ENCODE results near the gene NUP214. TPM values are rescaled to one million over a fixed set of nuclear protein-coding genes. Genes with fewer than 3 reads are reported as not detected.
A peak's percentile ranks its signal among the peaks of the same experiment; 100 is the strongest.
"Not testable (repeated sequence)": the region's sequence is repeated elsewhere in the genome, so short reads cannot be mapped to it uniquely, and the experiment has no call there.

NUP214 gene
- total RNA-seq, 2 donors from 2014 or later: 105 to 107 TPM

- H3K27me3 Mint-ChIP-seq: peaks cover 18% of the 10 kb centered on the region
- not testable (repeated sequence) for ATAC-seq; DNase-seq; H3K4me3 Mint-ChIP-seq; H3K27ac Mint-ChIP-seq; H3K4me1 Mint-ChIP-seq; H3K9me3 ChIP-seq (ENCODE audit: control insufficient read depth, low read length, poor library complexity, severe bottlenecking); H3K36me3 Mint-ChIP-seq (ENCODE audit: low read depth)
Observed at GRCh38 chr9:131115360-131115742, 10.0 kb upstream of the NUP214 start.

DNA sequence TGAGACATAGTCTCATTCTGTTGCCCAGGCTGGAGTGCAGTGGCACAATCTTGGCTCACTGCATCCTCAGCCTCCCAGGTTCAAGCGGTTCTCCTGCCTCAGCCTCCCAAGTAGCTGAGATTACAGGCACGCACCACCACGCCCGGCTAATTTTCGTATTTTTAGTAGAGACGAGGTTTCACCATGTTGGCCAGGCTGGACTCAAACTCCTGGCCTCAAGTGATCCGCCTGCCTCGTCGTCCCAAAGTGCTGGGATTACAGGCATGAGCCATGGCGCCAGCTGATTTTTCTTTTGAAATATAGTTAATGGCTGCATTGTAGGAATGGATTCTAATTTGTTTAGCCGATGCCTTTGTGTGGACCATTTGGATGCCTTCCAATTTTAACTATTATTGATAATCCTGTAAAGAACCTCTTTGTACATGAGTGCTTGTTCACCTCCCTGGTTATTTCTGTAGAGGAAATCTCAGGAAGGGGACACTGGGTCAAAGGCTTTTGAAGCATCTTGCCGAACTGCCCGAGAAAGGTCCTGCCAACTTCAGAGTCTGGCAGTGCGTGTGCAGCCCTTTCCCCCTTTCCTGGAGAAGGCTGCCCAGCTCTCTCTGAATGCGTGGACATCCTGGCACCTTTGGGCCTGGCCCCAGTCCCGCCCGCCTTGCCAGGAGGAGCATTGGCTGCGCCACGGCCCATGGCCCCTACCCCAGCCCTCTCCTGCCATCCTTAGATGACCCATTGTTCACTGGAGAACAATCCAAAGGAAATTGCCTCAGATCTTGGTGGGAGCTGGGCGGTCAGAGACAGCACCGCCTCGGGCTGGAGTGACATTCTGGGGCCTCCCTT lies 8.9 kb upstream of the NUP214 start:
- H3K4me3 Mint-ChIP-seq: no peak overlapping the region
- no peak overlapping the region for H3K27ac Mint-ChIP-seq
- no peak for ATAC-seq
- no peaks in the 10 kb centered on the region for H3K9me3 ChIP-seq (ENCODE audit: control insufficient read depth, low read length, poor library complexity, severe bottlenecking)
- H3K27me3 Mint-ChIP-seq: peaks cover 21% of the 10 kb centered on the region
- no peaks in the 10 kb centered on the region for H3K4me1 Mint-ChIP-seq
- DNase-seq: no peak
- no peaks in the 10 kb centered on the region for H3K36me3 Mint-ChIP-seq (ENCODE audit: low read depth)

DNA sequence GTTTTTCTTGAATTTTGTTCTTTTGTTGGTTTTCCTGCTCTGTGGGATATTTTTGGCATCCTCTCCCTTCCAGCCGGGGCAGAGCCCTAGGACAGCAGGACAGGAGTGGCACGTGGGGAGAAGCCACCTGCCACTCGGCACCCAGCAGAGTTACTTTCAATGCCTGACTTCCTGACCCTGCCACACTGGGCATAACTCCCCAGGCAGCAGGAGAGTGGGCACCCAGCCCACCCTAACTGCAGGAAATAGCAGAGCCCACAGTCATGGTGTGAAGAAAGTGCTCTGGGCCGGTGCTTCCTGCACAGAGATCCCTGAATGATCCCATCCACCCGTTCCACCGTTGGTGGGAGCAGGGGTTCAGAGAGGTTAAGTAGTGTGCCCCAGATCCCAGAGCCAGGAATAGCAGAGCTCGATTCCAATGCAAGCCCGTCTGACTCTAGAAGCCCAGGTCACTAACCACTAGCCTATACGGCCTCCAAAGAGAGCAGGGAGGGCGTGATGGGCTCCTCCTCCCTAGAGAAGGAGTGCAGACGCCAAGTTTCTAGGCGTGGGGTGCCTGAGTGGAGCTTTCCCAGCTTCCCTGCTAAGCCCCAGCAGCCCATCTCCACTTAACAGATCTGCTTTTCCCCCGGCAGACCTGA lies 8.1 kb upstream of the NUP214 start:
- ATAC-seq: no peak
- Mint-ChIP-seq H3K4me3 (no peak overlapping the region), H3K36me3 (ENCODE audit: low read depth) (no peaks in the 10 kb centered on the region)

GRCh38 chr9:131117762-131118145 lies 7.6 kb upstream of the NUP214 start:
- DNase-seq (no peak), ATAC-seq (no peak)
- no peaks in the 10 kb centered on the region for H3K9me3 ChIP-seq (ENCODE audit: control insufficient read depth, low read length, poor library complexity, severe bottlenecking)
- Mint-ChIP-seq H3K4me3 (no peak overlapping the region), H3K36me3 (ENCODE audit: low read depth) (no peaks in the 10 kb centered on the region), H3K27me3 (peaks cover 18% of the 10 kb centered on the region), H3K4me1 (no peaks in the 10 kb centered on the region), H3K27ac (no peak overlapping the region)

More for the DNA sequence above, 8.1 kb upstream of the NUP214 start:
- no peaks in the 10 kb centered on the region for H3K9me3 ChIP-seq (ENCODE audit: control insufficient read depth, low read length, poor library complexity, severe bottlenecking)
- no peak for DNase-seq
- no peaks in the 10 kb centered on the region for H3K4me1 Mint-ChIP-seq
- H3K27me3 Mint-ChIP-seq: peaks cover 21% of the 10 kb centered on the region
- peak overlapping the region; percentile 6 for H3K27ac Mint-ChIP-seq

GRCh38 chr9:131119600-131119999 lies 5.8 kb upstream of the NUP214 start:
- no peaks in the 10 kb centered on the region for H3K9me3 ChIP-seq (ENCODE audit: control insufficient read depth, low read length, poor library complexity, severe bottlenecking)
- DNase-seq (no peak), ATAC-seq (no peak)
- Mint-ChIP-seq H3K27ac (no peak overlapping the region), H3K27me3 (peaks cover 16% of the 10 kb centered on the region), H3K4me1 (no peaks in the 10 kb centered on the region), H3K36me3 (ENCODE audit: low read depth) (no peaks in the 10 kb centered on the region), H3K4me3 (no peak overlapping the region)

DNA sequence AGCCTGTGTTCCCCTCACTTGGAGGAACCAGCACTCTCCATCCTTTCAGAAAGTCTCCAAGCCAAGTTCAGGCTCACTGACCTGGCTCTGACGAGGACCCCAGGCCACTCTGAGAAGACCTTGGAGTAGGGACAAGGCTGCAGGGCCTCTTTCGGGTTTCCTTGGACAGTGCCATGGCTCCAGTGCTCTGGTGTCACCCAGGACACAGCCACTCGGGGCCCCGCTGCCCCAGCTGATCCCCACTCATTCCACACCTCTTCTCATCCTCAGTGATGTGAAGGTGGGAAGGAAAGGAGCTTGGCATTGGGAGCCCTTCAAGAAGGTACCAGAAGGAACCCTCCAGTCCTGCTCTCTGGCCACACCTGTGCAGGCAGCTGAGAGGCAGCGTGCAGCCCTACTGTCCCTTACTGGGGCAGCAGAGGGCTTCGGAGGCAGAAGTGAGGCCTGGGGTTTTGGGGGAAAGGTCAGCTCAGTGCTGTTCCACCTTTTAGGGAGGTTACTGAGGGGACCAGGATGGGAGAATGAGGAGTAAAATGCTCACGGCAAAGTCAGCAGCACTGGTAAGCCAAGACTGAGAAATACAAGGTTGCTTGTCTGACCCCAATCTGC lies 4.7 kb upstream of the NUP214 start:
- H3K27me3 Mint-ChIP-seq: peaks cover 16% of the 10 kb centered on the region
- H3K36me3 Mint-ChIP-seq (ENCODE audit: low read depth): peaks cover 2% of the 10 kb centered on the region
- no peak for DNase-seq
- H3K9me3 ChIP-seq (ENCODE audit: control insufficient read depth, low read length, poor library complexity, severe bottlenecking): no peaks in the 10 kb centered on the region
- no peak overlapping the region for H3K27ac Mint-ChIP-seq
- ATAC-seq: no peak
- H3K4me3 Mint-ChIP-seq: no peak overlapping the region
- H3K4me1 Mint-ChIP-seq: peaks cover 5% of the 10 kb centered on the region

DNA sequence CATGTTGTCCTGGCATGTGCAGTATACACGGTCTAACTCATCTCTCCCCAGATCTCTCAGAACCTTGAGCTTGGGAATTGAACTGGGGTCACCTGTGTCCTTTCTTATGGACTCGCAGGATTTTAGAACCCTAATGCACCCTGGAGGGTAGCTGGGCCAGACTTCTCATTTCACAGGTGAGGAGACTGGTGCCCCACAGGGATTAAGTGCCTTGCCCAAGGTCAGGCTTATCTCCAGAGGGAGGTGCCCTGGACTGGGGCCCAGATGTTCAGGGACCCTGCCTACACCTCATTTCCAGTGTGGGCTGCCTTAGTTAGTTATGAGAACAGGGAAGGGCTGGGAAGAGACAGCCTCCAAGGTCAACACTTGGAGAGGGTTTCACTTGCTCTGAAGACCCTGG lies 4.0 kb upstream of the NUP214 start:
- DNase-seq (no peak), ATAC-seq (no peak)
- Mint-ChIP-seq H3K27ac (no peak overlapping the region), H3K36me3 (ENCODE audit: low read depth) (peaks cover 2% of the 10 kb centered on the region), H3K4me1 (peaks cover 11% of the 10 kb centered on the region), H3K4me3 (no peak overlapping the region), H3K27me3 (peaks cover 16% of the 10 kb centered on the region)
- H3K9me3 ChIP-seq (ENCODE audit: control insufficient read depth, low read length, poor library complexity, severe bottlenecking): no peaks in the 10 kb centered on the region

GRCh38 chr9:131122158-131122557 lies 3.2 kb upstream of the NUP214 start:
- ATAC-seq (no peak), DNase-seq (no peak)
- Mint-ChIP-seq H3K27me3 (peaks cover 16% of the 10 kb centered on the region), H3K4me3 (peak overlapping the region; percentile 61), H3K4me1 (peaks cover 12% of the 10 kb centered on the region), H3K27ac (no peak overlapping the region), H3K36me3 (ENCODE audit: low read depth) (peaks cover 2% of the 10 kb centered on the region)
- no peaks in the 10 kb centered on the region for H3K9me3 ChIP-seq (ENCODE audit: control insufficient read depth, low read length, poor library complexity, severe bottlenecking)

GRCh38 chr9:131125038-131125287 lies 423 bp upstream of the NUP214 start:
- Mint-ChIP-seq H3K4me3 (peak overlapping the region; percentile 97), H3K27ac (peak overlapping the region; percentile 96), H3K4me1 (peaks cover 14% of the 10 kb centered on the region), H3K36me3 (ENCODE audit: low read depth) (peaks cover 4% of the 10 kb centered on the region), H3K27me3 (peaks cover 4% of the 10 kb centered on the region)
- no peaks in the 10 kb centered on the region for H3K9me3 ChIP-seq (ENCODE audit: control insufficient read depth, low read length, poor library complexity, severe bottlenecking)
- ATAC-seq: no peak
- DNase-seq: no peak

GRCh38 chr9:131126059-131126426 lies 657 bp downstream of the NUP214 start:
- peaks cover 4% of the 10 kb centered on the region for H3K36me3 Mint-ChIP-seq (ENCODE audit: low read depth)
- no peak for ATAC-seq
- peak overlapping the region; percentile 96 for H3K27ac Mint-ChIP-seq
- peaks cover 14% of the 10 kb centered on the region for H3K4me1 Mint-ChIP-seq
- no peaks in the 10 kb centered on the region for H3K27me3 Mint-ChIP-seq
- no peak for DNase-seq
- no peaks in the 10 kb centered on the region for H3K9me3 ChIP-seq (ENCODE audit: control insufficient read depth, low read length, poor library complexity, severe bottlenecking)
- H3K4me3 Mint-ChIP-seq: peak overlapping the region; percentile 97

- Mint-ChIP-seq H3K27ac (no peak overlapping the region), H3K4me3 (no peak overlapping the region), H3K4me1 (peaks cover 16% of the 10 kb centered on the region), H3K36me3 (ENCODE audit: low read depth) (peaks cover 7% of the 10 kb centered on the region), H3K27me3 (no peaks in the 10 kb centered on the region)
- ATAC-seq: no peak
- H3K9me3 ChIP-seq (ENCODE audit: control insufficient read depth, low read length, poor library complexity, severe bottlenecking): no peaks in the 10 kb centered on the region
- DNase-seq: no peak
Observed at GRCh38 chr9:131129183-131129582, 3.8 kb downstream of the NUP214 start.

GRCh38 chr9:131138676-131139075 lies 13.3 kb downstream of the NUP214 start:
- H3K4me1 Mint-ChIP-seq: peaks cover 2% of the 10 kb centered on the region
- H3K4me3 Mint-ChIP-seq: no peak overlapping the region
- no peak for DNase-seq
- no peaks in the 10 kb centered on the region for H3K27me3 Mint-ChIP-seq
- no peaks in the 10 kb centered on the region for H3K9me3 ChIP-seq (ENCODE audit: control insufficient read depth, low read length, poor library complexity, severe bottlenecking)
- H3K36me3 Mint-ChIP-seq (ENCODE audit: low read depth): peaks cover 12% of the 10 kb centered on the region
- no peak overlapping the region for H3K27ac Mint-ChIP-seq
- ATAC-seq: no peak

DNA sequence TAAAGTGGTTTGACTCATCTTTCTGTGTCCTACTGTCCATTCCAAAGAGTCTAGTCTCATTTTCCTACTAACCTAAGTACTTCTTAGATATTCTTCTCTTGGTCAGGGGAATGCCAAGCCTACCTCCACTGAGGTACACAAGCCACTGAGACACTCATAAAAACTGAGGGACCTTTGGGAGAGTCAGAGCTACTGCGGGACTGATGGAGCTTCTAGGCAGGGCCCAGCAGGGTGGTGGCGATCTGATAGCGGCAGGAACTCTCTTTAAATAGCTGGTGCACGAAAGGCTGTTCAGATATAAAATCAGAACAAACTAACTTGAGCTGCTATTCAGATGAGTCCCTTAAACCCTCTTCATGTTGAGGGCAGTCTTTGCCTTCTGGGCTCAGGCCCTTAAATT lies 14.7 kb downstream of the NUP214 start:
- no peaks in the 10 kb centered on the region for H3K9me3 ChIP-seq (ENCODE audit: control insufficient read depth, low read length, poor library complexity, severe bottlenecking)
- no peaks in the 10 kb centered on the region for H3K27me3 Mint-ChIP-seq
- DNase-seq: no peak
- peaks cover 17% of the 10 kb centered on the region for H3K36me3 Mint-ChIP-seq (ENCODE audit: low read depth)
- ATAC-seq: no peak
- peaks cover 4% of the 10 kb centered on the region for H3K4me1 Mint-ChIP-seq
- H3K4me3 Mint-ChIP-seq: no peak overlapping the region
- H3K27ac Mint-ChIP-seq: no peak overlapping the region

- H3K36me3 Mint-ChIP-seq (ENCODE audit: low read depth): peaks cover 21% of the 10 kb centered on the region
- H3K4me1 Mint-ChIP-seq: peaks cover 4% of the 10 kb centered on the region
- no peak for ATAC-seq
Observed at GRCh38 chr9:131140550-131140949, 15.2 kb downstream of the NUP214 start.

More at GRCh38 chr9:131140550-131140949, 15.2 kb downstream of the NUP214 start:
- Mint-ChIP-seq H3K4me3 (no peak overlapping the region), H3K27me3 (no peaks in the 10 kb centered on the region), H3K27ac (no peak overlapping the region)
- DNase-seq: no peak
- no peaks in the 10 kb centered on the region for H3K9me3 ChIP-seq (ENCODE audit: control insufficient read depth, low read length, poor library complexity, severe bottlenecking)

Measured in T-helper 17 cell (primary cell).